ENCODE data around the gene OR4K17. TPM values are rescaled to one million over a fixed set of nuclear protein-coding genes. Genes with fewer than 3 reads are reported as not detected.
"Not testable (repeated sequence)": the region's sequence is repeated elsewhere in the genome, so short reads cannot be mapped to it uniquely, and the experiment has no call there.

The OR4K17 gene
- total RNA-seq, 1 experiment from 2014 or later: not detected

DNA sequence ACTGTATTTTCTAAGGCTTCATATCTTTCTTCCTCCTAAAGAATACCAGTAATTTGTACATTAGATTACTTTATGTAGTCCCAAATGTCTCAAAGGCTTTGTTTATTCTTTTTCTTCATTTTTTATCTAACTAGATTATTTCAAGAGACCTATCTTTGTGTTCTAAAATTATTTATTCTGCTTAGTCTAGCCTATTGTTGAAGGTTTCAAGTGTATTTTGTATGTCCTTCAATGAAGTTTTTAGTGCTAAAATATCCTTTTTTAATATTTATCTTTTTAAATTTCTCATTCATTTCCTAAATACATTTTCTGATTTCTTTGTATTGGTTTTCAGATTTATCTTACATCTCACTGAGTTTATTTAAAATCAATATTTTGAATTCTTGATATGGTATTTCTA is 53.9 kb downstream of the OR4K17 start:
- ChIA-PET CTCF (no interaction called here), POLR2A (no interaction called here)
- TF ChIP-seq, protein P1, sequence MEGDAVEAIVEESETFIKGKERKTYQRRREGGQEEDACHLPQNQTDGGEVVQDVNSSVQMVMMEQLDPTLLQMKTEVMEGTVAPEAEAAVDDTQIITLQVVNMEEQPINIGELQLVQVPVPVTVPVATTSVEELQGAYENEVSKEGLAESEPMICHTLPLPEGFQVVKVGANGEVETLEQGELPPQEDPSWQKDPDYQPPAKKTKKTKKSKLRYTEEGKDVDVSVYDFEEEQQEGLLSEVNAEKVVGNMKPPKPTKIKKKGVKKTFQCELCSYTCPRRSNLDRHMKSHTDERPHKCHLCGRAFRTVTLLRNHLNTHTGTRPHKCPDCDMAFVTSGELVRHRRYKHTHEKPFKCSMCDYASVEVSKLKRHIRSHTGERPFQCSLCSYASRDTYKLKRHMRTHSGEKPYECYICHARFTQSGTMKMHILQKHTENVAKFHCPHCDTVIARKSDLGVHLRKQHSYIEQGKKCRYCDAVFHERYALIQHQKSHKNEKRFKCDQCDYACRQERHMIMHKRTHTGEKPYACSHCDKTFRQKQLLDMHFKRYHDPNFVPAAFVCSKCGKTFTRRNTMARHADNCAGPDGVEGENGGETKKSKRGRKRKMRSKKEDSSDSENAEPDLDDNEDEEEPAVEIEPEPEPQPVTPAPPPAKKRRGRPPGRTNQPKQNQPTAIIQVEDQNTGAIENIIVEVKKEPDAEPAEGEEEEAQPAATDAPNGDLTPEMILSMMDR (IDR thresholded peaks at IDR 0.05; ENCODE audit: insufficient read depth in 1 of 2, low read depth in 1 of 2, low read length in 1 of 2, severe bottlenecking in 1 of 2, unreplicated experiment in 1 of 2): no peak
- H3K4me1 ChIP-seq: no peaks in the 10 kb centered on the region
- Mint-ChIP-seq H3K9me3 (ENCODE audit: unreplicated experiment) (peaks cover 35% of the 10 kb centered on the region), H3K36me3 (ENCODE audit: insufficient read depth, unreplicated experiment) (no peaks in the 10 kb centered on the region), H3K4me3 (ENCODE audit: unreplicated experiment) (no peak overlapping the region), H3K27ac (ENCODE audit: unreplicated experiment) (no peak overlapping the region), H3K4me1 (ENCODE audit: low read depth, unreplicated experiment) (no peaks in the 10 kb centered on the region), H3K27me3 (ENCODE audit: insufficient read depth, unreplicated experiment) (no peaks in the 10 kb centered on the region)
- H3K9me3 ChIP-seq: peaks cover 7% of the 10 kb centered on the region; the same call in 1 of the 2 replicates
- BruUV-seq (replicated peaks): no TSS peak
- no peaks in the 10 kb centered on the region for H3K27me3 ChIP-seq (replicated peaks; ENCODE audit: control insufficient read depth, insufficient read depth, low read length)
- H3K36me3 ChIP-seq (ENCODE audit: control insufficient read depth, insufficient read depth, low read length): no peaks in the 10 kb centered on the region
- DNase-seq: no peak
- intact Hi-C loops (cut with micrococcal nuclease; ENCODE audit: unreplicated experiment): no loop called here
- H3K4me3 ChIP-seq (ENCODE audit: low read depth, low read length): no peak overlapping the region

DNA sequence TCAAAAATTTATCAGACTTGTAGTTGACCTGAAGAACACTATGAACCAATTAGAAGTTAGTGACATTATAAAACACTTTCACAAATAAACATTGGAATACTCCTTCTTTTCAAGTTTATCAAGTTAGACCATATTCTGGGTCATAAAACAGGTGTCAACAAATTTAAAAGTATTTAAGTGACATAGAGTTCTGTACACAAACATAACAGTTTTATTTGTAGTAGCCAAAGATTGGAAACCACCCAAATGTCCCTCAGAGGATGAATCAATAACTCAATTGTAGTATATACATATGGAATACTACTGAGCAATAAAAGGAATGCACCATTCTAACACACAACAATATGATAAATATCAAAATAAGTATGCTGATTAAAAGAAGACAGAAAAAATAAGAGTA is 56.6 kb downstream of the OR4K17 start:
- Histone ChIP-seq H3K27me3 (replicated peaks; ENCODE audit: control insufficient read depth, insufficient read depth, low read length) (no peaks in the 10 kb centered on the region), H3K36me3 (ENCODE audit: control insufficient read depth, insufficient read depth, low read length) (no peaks in the 10 kb centered on the region), H3K4me3 (ENCODE audit: low read depth, low read length) (no peak overlapping the region), H3K9me3 (peaks cover 4% of the 10 kb centered on the region; the same call in 1 of the 2 replicates), H3K4me1 (no peaks in the 10 kb centered on the region)
- no peak for DNase-seq
- TF ChIP-seq, protein P1 (IDR thresholded peaks at IDR 0.05; ENCODE audit: insufficient read depth in 1 of 2, low read depth in 1 of 2, low read length in 1 of 2, severe bottlenecking in 1 of 2, unreplicated experiment in 1 of 2): no peak
- Mint-ChIP-seq H3K9me3 (ENCODE audit: unreplicated experiment) (peaks cover 35% of the 10 kb centered on the region), H3K36me3 (ENCODE audit: insufficient read depth, unreplicated experiment) (no peaks in the 10 kb centered on the region), H3K4me3 (ENCODE audit: unreplicated experiment) (no peak overlapping the region), H3K27me3 (ENCODE audit: insufficient read depth, unreplicated experiment) (no peaks in the 10 kb centered on the region), H3K4me1 (ENCODE audit: low read depth, unreplicated experiment) (no peaks in the 10 kb centered on the region), H3K27ac (ENCODE audit: unreplicated experiment) (no peak overlapping the region)
- BruUV-seq (replicated peaks): no TSS peak
- CTCF ChIA-PET: no interaction called here
- intact Hi-C loops (cut with micrococcal nuclease; ENCODE audit: unreplicated experiment): no loop called here
- POLR2A ChIA-PET: no interaction called here

DNA sequence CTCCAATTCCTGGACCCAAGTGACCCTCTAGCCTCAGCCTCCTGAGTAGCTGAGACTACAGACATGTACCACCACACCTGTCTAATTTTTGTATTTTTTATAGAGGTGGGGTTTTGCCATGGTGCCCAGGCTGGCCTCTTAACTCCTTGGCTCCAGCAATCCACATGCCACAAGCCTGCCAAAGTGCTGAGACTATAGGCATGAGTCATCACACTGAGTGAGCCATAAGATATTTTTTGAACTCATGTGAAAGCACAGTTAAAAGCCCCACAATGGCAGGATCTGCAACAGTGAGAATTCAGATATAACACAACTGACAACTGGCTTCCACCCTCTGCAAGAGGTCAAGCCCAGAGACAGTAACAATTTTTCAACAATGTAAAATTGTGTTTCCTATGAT is 59.3 kb downstream of the OR4K17 start:
- H3K36me3 ChIP-seq (ENCODE audit: control insufficient read depth, insufficient read depth, low read length); H3K4me3 ChIP-seq (ENCODE audit: low read depth, low read length); H3K9me3 ChIP-seq; H3K36me3 Mint-ChIP-seq (ENCODE audit: insufficient read depth, unreplicated experiment); H3K27me3 ChIP-seq (replicated peaks; ENCODE audit: control insufficient read depth, insufficient read depth, low read length); DNase-seq; POLR2A ChIA-PET; H3K4me3 Mint-ChIP-seq (ENCODE audit: unreplicated experiment); CTCF ChIA-PET; H3K27ac Mint-ChIP-seq (ENCODE audit: unreplicated experiment); H3K27me3 Mint-ChIP-seq (ENCODE audit: insufficient read depth, unreplicated experiment); H3K4me1 ChIP-seq; BruUV-seq (replicated peaks); intact Hi-C loops (cut with micrococcal nuclease; ENCODE audit: unreplicated experiment); H3K4me1 Mint-ChIP-seq (ENCODE audit: low read depth, unreplicated experiment): not testable (repeated sequence)
- peaks cover 14% of the 10 kb centered on the region for H3K9me3 Mint-ChIP-seq (ENCODE audit: unreplicated experiment)

Other genes with a start within 250 kb of the OR4K17 start
- not detected in 2 replicates for gene OR4K2, start 235.6 kb upstream of the OR4K17 start, total RNA-seq (2022)
- gene OR4K5, start 190.1 kb upstream of the OR4K17 start, total RNA-seq (2022): not detected in 2 replicates
- gene OR4K1, start 179.8 kb upstream of the OR4K17 start, total RNA-seq (2022): not detected in 2 replicates
- not detected in 2 replicates for gene OR4K15, start 135.1 kb upstream of the OR4K17 start, total RNA-seq (2022)
- not detected in 2 replicates for gene OR4Q2, start 108.6 kb upstream of the OR4K17 start, total RNA-seq (2022)
- not detected in 2 replicates for gene OR4K14, start 91.4 kb upstream of the OR4K17 start, total RNA-seq (2022)
- gene OR4K13, start 74.7 kb upstream of the OR4K17 start, total RNA-seq (2022): not detected in 2 replicates
- gene OR4L1, start 50.7 kb upstream of the OR4K17 start, total RNA-seq (2022): not detected in 2 replicates
- not detected in 2 replicates for gene OR4N5, start 28.1 kb downstream of the OR4K17 start, total RNA-seq (2022)
- not detected in 2 replicates for gene OR11G2, start 80.2 kb downstream of the OR4K17 start, total RNA-seq (2022)
- gene OR11H6, start 113.0 kb downstream of the OR4K17 start, total RNA-seq (2022): not detected in 2 replicates
- gene OR11H7, start 118.2 kb downstream of the OR4K17 start, total RNA-seq (2022): not detected in 2 replicates
- not detected in 2 replicates for gene OR11H4, start 128.5 kb downstream of the OR4K17 start, total RNA-seq (2022)
- gene TTC5, start 195.2 kb downstream of the OR4K17 start, total RNA-seq (2022): 20.6 and 27.2 TPM in 2 replicates
- 111 and 118 TPM in 2 replicates for gene CCNB1IP1, start 222.5 kb downstream of the OR4K17 start, total RNA-seq (2022)
- 41.1 and 49.4 TPM in 2 replicates for gene PARP2, start 232.9 kb downstream of the OR4K17 start, total RNA-seq (2022)

Data from Caco-2 (cell line).